Ascending aorta (tissue), 2 donors: ENCODE data around the gene EOMES. TPM values are rescaled to one million over a fixed set of nuclear protein-coding genes. Genes with fewer than 3 reads are reported as not detected.
"Not testable (repeated sequence)": the region's sequence is repeated elsewhere in the genome, so short reads cannot be mapped to it uniquely, and the experiment has no call there.

ENCODE experiments used
- DNase-seq, 2 donors: peaks; one replicate each; pipeline ENCODE4 v3.0.0-alpha.2; 2019; ENCODE audit warnings: low spot score in 2 of 2
- H3K27ac ChIP-seq, 2 donors: fragments of 200-600 bp; sonication (generic); one replicate each; pipeline ENCODE4 v1.5.1; 2016 to 2017; ENCODE audit warnings: mild to moderate bottlenecking in 1 of 2
- H3K27me3 ChIP-seq: fragments of 200-600 bp; sonication (generic); one replicate; pipeline ENCODE4 v1.5.1; 2017
- H3K36me3 ChIP-seq, 2 donors: fragments of 200-600 bp; sonication (generic); one replicate each; pipeline ENCODE4 v1.5.1; 2016
- H3K4me1 ChIP-seq, 2 donors: fragments of 200-600 bp; sonication (generic); one replicate each; pipeline ENCODE4 v1.5.1; 2016 to 2017; ENCODE audit warnings: mild to moderate bottlenecking in 1 of 2
- H3K4me3 ChIP-seq, 2 donors: fragments of 200-600 bp; sonication (generic); one replicate each; pipeline ENCODE4 v1.5.1; 2016 to 2017; ENCODE audit warnings: mild to moderate bottlenecking in 1 of 2
- H3K9me3 ChIP-seq, 2 donors: fragments of 200-600 bp; sonication (generic); one replicate each; pipeline ENCODE4 v1.5.1; 2016
- CTCF ChIP-seq, 3 experiments: fragments of 200-600 bp in 2 of 3; fragments of 450-650 bp in 1 of 3; sonication (generic) in 2 of 3; IDR thresholded peaks; one replicate each; pipeline ENCODE4 v1.5.1; 2016 to 2019; ENCODE audit warnings: antibody characterized with exemption in 3 of 3, mild to moderate bottlenecking in 1 of 3, moderate library complexity in 1 of 3
- intact Hi-C: fragments of 100-400 bp; cut with DNase I; formaldehyde crosslinking; loops from one replicate; pipeline ENCODE4 v1.15.1; 2023
- total RNA-seq: library from RNA; depleted of rRNA; stranded (reverse); fragments of >200 nt; gene quantifications from one replicate; pipeline ENCODE4 v1.1.0, GENCODE V29; 2016

EOMES gene
- not detected for total RNA-seq

GRCh38 chr3:27721717-27722564 is at the start of gene EOMES:
Gene EOMES (minus strand): TSS chr3:27722323. CDS start chr3:27722294, 29 bp downstream.
- Histone ChIP-seq H3K27me3 (peaks cover 27% of the 10 kb centered on the region), H3K27ac (no peak within 1 kb of the TSS), H3K36me3 (no peaks in the 10 kb centered on the region), H3K4me3 (peak within 1 kb of the TSS; percentile 46 to 60), H3K9me3 (no peaks in the 10 kb centered on the region), H3K4me1 (peaks cover 8 to 15% of the 10 kb centered on the region in 2 donors)
- TF ChIP-seq CTCF (IDR thresholded peaks at IDR 0.05): no peak
- intact Hi-C loops: no loop called here
- no peak for DNase-seq

DNA sequence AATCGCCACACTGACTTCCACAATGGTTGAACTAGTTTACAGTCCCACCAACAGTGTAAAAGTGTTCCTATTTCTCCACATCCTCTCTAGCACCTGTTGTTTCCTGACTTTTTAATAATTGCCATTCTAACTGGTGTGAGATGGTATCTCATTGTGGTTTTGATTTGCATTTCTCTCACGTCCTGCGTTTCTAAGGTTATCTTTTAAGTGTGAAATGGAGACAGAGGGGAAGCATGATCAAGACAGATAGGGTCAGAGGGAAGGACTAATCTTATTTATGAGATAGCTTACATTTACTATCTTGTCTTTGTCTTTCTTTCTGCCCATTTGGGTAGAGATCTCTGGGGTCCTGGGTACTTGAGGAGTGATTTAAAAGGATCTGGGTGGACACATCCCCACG is 48.3 kb upstream of the EOMES start:
- H3K9me3 ChIP-seq, H3K27ac ChIP-seq, H3K27me3 ChIP-seq, intact Hi-C loops, DNase-seq, H3K4me1 ChIP-seq, H3K36me3 ChIP-seq, H3K4me3 ChIP-seq: not testable (repeated sequence)

DNA sequence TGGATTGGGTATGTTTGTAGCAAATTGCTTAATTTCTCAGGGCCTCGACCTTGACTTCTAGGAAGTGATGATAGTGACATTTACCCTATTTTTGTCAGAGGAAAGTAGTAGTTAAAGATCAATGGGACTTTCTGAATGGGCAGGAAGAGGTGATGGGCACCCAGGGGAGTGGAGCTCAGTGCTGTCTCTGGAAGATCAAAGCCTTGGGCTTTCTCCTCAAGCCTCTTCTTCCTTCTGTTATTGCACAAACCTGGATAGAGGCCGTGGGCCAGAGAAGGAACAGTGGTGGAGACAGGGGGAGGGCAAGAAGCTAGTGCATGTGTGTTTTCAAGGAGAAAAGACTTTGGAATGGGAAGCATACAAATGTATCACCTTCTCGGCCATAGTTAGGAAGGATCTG is 44.9 kb upstream of the EOMES start:
- H3K27me3 ChIP-seq: no peaks in the 10 kb centered on the region
- intact Hi-C loops: no loop called here
- no peaks in the 10 kb centered on the region for H3K4me1 ChIP-seq
- H3K9me3 ChIP-seq: no peaks in the 10 kb centered on the region
- no peak overlapping the region for H3K27ac ChIP-seq
- no peak for DNase-seq
- H3K36me3 ChIP-seq: no peaks in the 10 kb centered on the region
- TF ChIP-seq CTCF (IDR thresholded peaks at IDR 0.05): no peak
- no peak overlapping the region for H3K4me3 ChIP-seq

GRCh38 chr3:27758083-27758482 is 36.0 kb upstream of the EOMES start:
- Histone ChIP-seq H3K27ac (no peak overlapping the region), H3K27me3 (no peaks in the 10 kb centered on the region), H3K36me3 (no peaks in the 10 kb centered on the region), H3K4me1 (no peaks in the 10 kb centered on the region), H3K9me3 (no peaks in the 10 kb centered on the region), H3K4me3 (no peak overlapping the region)
- intact Hi-C loops: no loop called here
- TF ChIP-seq CTCF (IDR thresholded peaks at IDR 0.05): no peak
- no peak for DNase-seq

DNA sequence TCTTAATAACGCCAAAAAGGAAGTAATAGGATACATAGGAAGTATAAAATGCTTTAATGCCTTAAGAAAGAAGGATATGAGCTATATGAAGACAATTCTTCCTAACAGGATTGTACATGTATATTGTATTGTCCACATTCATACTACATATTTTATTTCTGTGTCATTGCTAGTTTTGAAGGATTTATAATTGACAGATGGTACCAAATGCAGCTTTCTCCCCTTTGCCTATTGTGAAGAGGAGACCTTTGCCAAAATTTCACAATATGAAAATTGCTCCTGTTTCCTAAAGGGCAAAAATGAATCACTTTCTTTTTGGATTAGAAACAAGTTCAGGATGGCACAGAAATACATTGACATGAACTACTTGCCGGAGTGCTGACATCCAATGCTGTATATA is 34.8 kb upstream of the EOMES start:
- intact Hi-C loops: no loop called here
- TF ChIP-seq CTCF (IDR thresholded peaks at IDR 0.05): no peak
- no peak overlapping the region for H3K27ac ChIP-seq
- H3K36me3 ChIP-seq: no peaks in the 10 kb centered on the region
- no peak for DNase-seq
- no peaks in the 10 kb centered on the region for H3K27me3 ChIP-seq
- no peaks in the 10 kb centered on the region for H3K4me1 ChIP-seq
- no peaks in the 10 kb centered on the region for H3K9me3 ChIP-seq
- H3K4me3 ChIP-seq: no peak overlapping the region

- intact Hi-C loops: no loop called here
- H3K4me3 ChIP-seq: no peak overlapping the region
- no peak for DNase-seq
- H3K9me3 ChIP-seq: no peaks in the 10 kb centered on the region
- no peaks in the 10 kb centered on the region for H3K36me3 ChIP-seq
- no peak overlapping the region for H3K27ac ChIP-seq
- H3K27me3 ChIP-seq: no peaks in the 10 kb centered on the region
- no peaks in the 10 kb centered on the region for H3K4me1 ChIP-seq
- TF ChIP-seq CTCF (IDR thresholded peaks at IDR 0.05): no peak
Measured at GRCh38 chr3:27752926-27753325, 30.8 kb upstream of the EOMES start.
